Measurements from ENCODE around the gene ELMO1.

ELMO1 gene

GRCh38 chr7:37430640-37431039 lies 18.0 kb downstream of the ELMO1 start:
- no peak for DNase-seq

GRCh38 chr7:37430171-37430570 lies 18.5 kb downstream of the ELMO1 start:
- no peak for DNase-seq

GRCh38 chr7:37429435-37429791 lies 19.3 kb downstream of the ELMO1 start:
- no peak for DNase-seq

GRCh38 chr7:37428681-37429434 lies 19.8 kb downstream of the ELMO1 start:
- no peak for DNase-seq

- no peak for DNase-seq
Measured at GRCh38 chr7:37427276-37427940, 21.3 kb downstream of the ELMO1 start.

- no peak for DNase-seq
Measured at GRCh38 chr7:37425498-37425897, 23.2 kb downstream of the ELMO1 start.

GRCh38 chr7:37424995-37425394 lies 23.7 kb downstream of the ELMO1 start:
- no peak for DNase-seq

GRCh38 chr7:37424521-37424920 lies 24.1 kb downstream of the ELMO1 start:
- DNase-seq, result no peak

GRCh38 chr7:37421861-37422500 lies 26.7 kb downstream of the ELMO1 start:
- no peak for DNase-seq

GRCh38 chr7:37420946-37421695 lies 27.5 kb downstream of the ELMO1 start:
- no peak for DNase-seq

- DNase-seq, result no peak
Measured at GRCh38 chr7:37419496-37419895, 29.2 kb downstream of the ELMO1 start.

- DNase-seq, result no peak
Measured at GRCh38 chr7:37418381-37418780, 30.3 kb downstream of the ELMO1 start.

GRCh38 chr7:37417107-37417474 lies 31.6 kb downstream of the ELMO1 start:
- no peak for DNase-seq

- DNase-seq, result no peak
Measured at GRCh38 chr7:37416378-37417106, 32.1 kb downstream of the ELMO1 start.

- DNase-seq, result no peak
Measured at GRCh38 chr7:37415629-37416028, 33.0 kb downstream of the ELMO1 start.

GRCh38 chr7:37414352-37414983 lies 34.2 kb downstream of the ELMO1 start:
- no peak for DNase-seq

- DNase-seq, result peak; percentile 70
Measured at GRCh38 chr7:37411444-37412034, 37.1 kb downstream of the ELMO1 start.

GRCh38 chr7:37410305-37411229 lies 38.1 kb downstream of the ELMO1 start:
- peak; percentile 27 for DNase-seq

- no peak for DNase-seq
Measured at GRCh38 chr7:37409461-37409860, 39.2 kb downstream of the ELMO1 start.
